Smooth muscle cell (in vitro differentiated cells): ENCODE measurements around the gene MESP1. TPM values are rescaled to one million over a fixed set of nuclear protein-coding genes. Genes with fewer than 3 reads are reported as not detected.

Source experiments
- DNase-seq: peaks from one replicate; lab custom pipeline; 2025; ENCODE audit not compliant: unreplicated experiment; lab: John Stamatoyannopoulos, UW
- H2AFZ ChIP-seq: fragments of 200-600 bp; sonication (generic); 2 replicates; pipeline ENCODE4 v1.6.0; 2016; ENCODE audit warnings: antibody characterized with exemption, low read depth, mild to moderate bottlenecking
- H3F3A ChIP-seq: fragments of 200-600 bp; sonication (generic); 2 replicates; pipeline ENCODE4 v1.6.0; 2017; ENCODE audit warnings: antibody characterized with exemption, low read depth
- H3K27ac ChIP-seq: fragments of 200-600 bp; sonication (generic); 2 replicates; pipeline ENCODE4 v1.5.1; 2016; ENCODE audit warnings: low read depth, mild to moderate bottlenecking
- H3K27me3 ChIP-seq: fragments of 200-600 bp; sonication (generic); 2 replicates; pipeline ENCODE4 v1.6.1; 2016; ENCODE audit warnings: low read depth, mild to moderate bottlenecking
- H3K36me3 ChIP-seq: fragments of 200-600 bp; sonication (generic); 2 replicates; pipeline ENCODE4 v1.5.1; 2016; ENCODE audit warnings: low read depth
- H3K4me1 ChIP-seq: fragments of 200-600 bp; sonication (generic); 2 replicates; pipeline ENCODE4 v1.5.1; 2016; ENCODE audit warnings: low read depth
- H3K4me2 ChIP-seq: fragments of 200-600 bp; sonication (generic); 2 replicates; pipeline ENCODE4 v1.6.0; 2016; ENCODE audit warnings: mild to moderate bottlenecking
- H3K4me3 ChIP-seq: fragments of 200-600 bp; sonication (generic); 2 replicates; pipeline ENCODE4 v1.5.1; 2016; ENCODE audit warnings: mild to moderate bottlenecking
- H3K79me2 ChIP-seq: fragments of 200-600 bp; sonication (generic); 2 replicates; pipeline ENCODE4 v1.6.0; 2016; ENCODE audit warnings: low read depth, mild to moderate bottlenecking
- H3K9ac ChIP-seq: fragments of 200-600 bp; sonication (generic); 2 replicates; pipeline ENCODE4 v1.6.0; 2016; ENCODE audit warnings: low read depth
- H3K9me3 ChIP-seq: fragments of 200-600 bp; sonication (generic); replicated peaks from 2 replicates; pipeline ENCODE4 v1.5.1; 2016; ENCODE audit warnings: low read depth
- H4K20me1 ChIP-seq: fragments of 200-600 bp; sonication (generic); 2 replicates; pipeline ENCODE4 v1.6.0; 2016; ENCODE audit warnings: low read depth
- WGBS: methylation state at CpG from one replicate; pipeline ENCODE4 v1.1.7; 2016; ENCODE audit warnings: low lambda C conversion rate; 5-methylcytosine and 5-hydroxymethylcytosine counted together
- polyA plus RNA-seq: library from polyadenylated mRNA; unstranded; fragments of >200 nt; fragmentation: Nextera tagmentation; extraction: Ambion mirVana; gene quantifications from 2 replicates; pipeline ENCODE4 v1.2.1, GENCODE V29; 2016
- total RNA-seq: library from RNA; depleted of rRNA; stranded (reverse); fragments of >200 nt; gene quantifications from 2 replicates; pipeline ENCODE4 v1.2.3, GENCODE V29; 2014
- TF ChIP-seq, protein P1 (sequence below): fragments of 200-600 bp; sonication (generic); IDR thresholded peaks from 2 replicates; pipeline ENCODE4 v1.5.1; 2017; ENCODE audit warnings: borderline replicate concordance, mild to moderate bottlenecking, antibody characterized with exemption; ENCODE audit not compliant: insufficient read depth, poor library complexity, severe bottlenecking

Gene MESP1, protein sequence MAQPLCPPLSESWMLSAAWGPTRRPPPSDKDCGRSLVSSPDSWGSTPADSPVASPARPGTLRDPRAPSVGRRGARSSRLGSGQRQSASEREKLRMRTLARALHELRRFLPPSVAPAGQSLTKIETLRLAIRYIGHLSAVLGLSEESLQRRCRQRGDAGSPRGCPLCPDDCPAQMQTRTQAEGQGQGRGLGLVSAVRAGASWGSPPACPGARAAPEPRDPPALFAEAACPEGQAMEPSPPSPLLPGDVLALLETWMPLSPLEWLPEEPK
- total RNA-seq (not detected in 2 replicates), polyA plus RNA-seq (0.15 and 0.67 TPM in 2 replicates)

DNA sequence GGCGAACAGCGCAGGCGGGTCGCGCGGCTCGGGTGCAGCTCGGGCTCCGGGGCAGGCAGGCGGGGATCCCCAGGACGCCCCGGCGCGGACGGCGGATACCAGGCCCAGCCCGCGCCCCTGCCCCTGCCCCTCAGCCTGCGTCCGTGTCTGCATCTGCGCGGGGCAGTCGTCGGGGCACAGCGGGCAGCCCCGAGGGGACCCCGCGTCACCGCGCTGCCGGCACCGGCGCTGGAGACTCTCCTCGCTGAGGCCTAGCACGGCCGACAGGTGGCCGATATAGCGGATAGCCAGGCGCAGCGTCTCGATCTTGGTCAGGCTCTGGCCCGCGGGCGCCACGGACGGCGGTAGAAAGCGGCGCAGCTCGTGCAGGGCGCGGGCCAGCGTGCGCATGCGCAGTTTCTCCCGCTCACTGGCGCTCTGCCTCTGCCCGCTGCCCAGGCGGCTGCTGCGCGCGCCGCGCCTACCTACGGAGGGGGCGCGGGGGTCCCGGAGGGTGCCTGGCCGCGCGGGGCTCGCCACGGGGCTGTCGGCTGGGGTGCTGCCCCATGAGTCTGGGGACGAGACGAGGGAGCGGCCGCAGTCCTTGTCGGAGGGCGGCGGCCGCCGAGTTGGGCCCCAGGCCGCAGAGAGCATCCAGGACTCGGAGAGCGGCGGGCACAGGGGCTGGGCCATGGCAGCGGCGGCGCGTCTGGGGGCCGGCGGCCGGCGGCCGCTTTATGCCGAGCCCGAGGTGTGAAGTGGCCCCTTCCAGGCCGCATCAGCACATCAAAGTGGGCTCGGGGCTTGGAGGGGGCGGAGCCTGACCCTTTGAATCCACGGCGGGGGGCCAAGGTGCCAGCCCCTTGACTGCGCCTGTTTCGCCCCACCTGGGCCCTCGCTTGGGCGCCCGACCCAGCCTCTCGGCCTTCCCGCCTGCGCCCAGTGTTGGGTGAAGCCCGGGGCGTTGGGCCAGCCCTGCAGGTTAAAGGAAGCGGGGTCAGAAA, at the start of gene MESP1:
Gene MESP1 (minus strand): TSS at position 690 of the 983 bp plus-strand sequence. CDS start 18 bp downstream, at position 672.
- H3K4me3 ChIP-seq: peak within 1 kb of the TSS; percentile 88
- peak within 1 kb of the TSS; percentile 99 for H3K4me2 ChIP-seq
- H3K4me1 ChIP-seq: peaks cover 5% of the 10 kb centered on the region
- TF ChIP-seq, protein P1, sequence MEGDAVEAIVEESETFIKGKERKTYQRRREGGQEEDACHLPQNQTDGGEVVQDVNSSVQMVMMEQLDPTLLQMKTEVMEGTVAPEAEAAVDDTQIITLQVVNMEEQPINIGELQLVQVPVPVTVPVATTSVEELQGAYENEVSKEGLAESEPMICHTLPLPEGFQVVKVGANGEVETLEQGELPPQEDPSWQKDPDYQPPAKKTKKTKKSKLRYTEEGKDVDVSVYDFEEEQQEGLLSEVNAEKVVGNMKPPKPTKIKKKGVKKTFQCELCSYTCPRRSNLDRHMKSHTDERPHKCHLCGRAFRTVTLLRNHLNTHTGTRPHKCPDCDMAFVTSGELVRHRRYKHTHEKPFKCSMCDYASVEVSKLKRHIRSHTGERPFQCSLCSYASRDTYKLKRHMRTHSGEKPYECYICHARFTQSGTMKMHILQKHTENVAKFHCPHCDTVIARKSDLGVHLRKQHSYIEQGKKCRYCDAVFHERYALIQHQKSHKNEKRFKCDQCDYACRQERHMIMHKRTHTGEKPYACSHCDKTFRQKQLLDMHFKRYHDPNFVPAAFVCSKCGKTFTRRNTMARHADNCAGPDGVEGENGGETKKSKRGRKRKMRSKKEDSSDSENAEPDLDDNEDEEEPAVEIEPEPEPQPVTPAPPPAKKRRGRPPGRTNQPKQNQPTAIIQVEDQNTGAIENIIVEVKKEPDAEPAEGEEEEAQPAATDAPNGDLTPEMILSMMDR: peak; percentile 39
- peak within 1 kb of the TSS; percentile 99 for H2AFZ ChIP-seq
- H4K20me1 ChIP-seq: no peaks in the 10 kb centered on the region
- no peaks in the 10 kb centered on the region for H3K9me3 ChIP-seq
- peaks cover 46% of the 10 kb centered on the region for H3K27me3 ChIP-seq
- no peaks in the 10 kb centered on the region for H3K36me3 ChIP-seq
- H3K9ac ChIP-seq: no peak within 1 kb of the TSS
- H3K27ac ChIP-seq: no peak within 1 kb of the TSS
- 5% methylated on average over 80 of the region's 114 CpGs for WGBS
- H3F3A ChIP-seq: no peaks in the 10 kb centered on the region
- no peaks in the 10 kb centered on the region for H3K79me2 ChIP-seq
- peak; percentile 68 for DNase-seq

GRCh38 chr15:89799918-89800498, 49.0 kb upstream of the MESP1 start:
- no peaks in the 10 kb centered on the region for H3K79me2 ChIP-seq
- H2AFZ ChIP-seq: no peak overlapping the region
- H3K4me1 ChIP-seq: no peaks in the 10 kb centered on the region
- no peaks in the 10 kb centered on the region for H3K27me3 ChIP-seq
- H3K36me3 ChIP-seq: no peaks in the 10 kb centered on the region
- no peak overlapping the region for H3K4me2 ChIP-seq
- H4K20me1 ChIP-seq: no peaks in the 10 kb centered on the region
- 96% methylated on average over 2 of the region's 2 CpGs for WGBS
- TF ChIP-seq, protein P1: no peak
- H3K9me3 ChIP-seq: no peaks in the 10 kb centered on the region
- no peak overlapping the region for H3K4me3 ChIP-seq
- H3F3A ChIP-seq: no peaks in the 10 kb centered on the region
- H3K27ac ChIP-seq: no peak overlapping the region
- no peak for DNase-seq
- H3K9ac ChIP-seq: no peak overlapping the region

GRCh38 chr15:89799011-89799911, 48.2 kb upstream of the MESP1 start:
- no peak for DNase-seq
- Histone ChIP-seq H3K79me2 (no peaks in the 10 kb centered on the region), H3F3A (no peaks in the 10 kb centered on the region), H4K20me1 (no peaks in the 10 kb centered on the region), H2AFZ (no peak overlapping the region), H3K4me1 (no peaks in the 10 kb centered on the region), H3K27ac (no peak overlapping the region), H3K4me2 (no peak overlapping the region), H3K36me3 (no peaks in the 10 kb centered on the region), H3K27me3 (no peaks in the 10 kb centered on the region), H3K9me3 (no peaks in the 10 kb centered on the region), H3K9ac (no peak overlapping the region), H3K4me3 (no peak overlapping the region)
- WGBS: 90% methylated on average over 19 of the region's 20 CpGs
- TF ChIP-seq, protein P1: no peak
